ENCODE data around the gene HIC2. TPM values are rescaled to one million over a fixed set of nuclear protein-coding genes. Genes with fewer than 3 reads are reported as not detected.
"Not testable (repeated sequence)": the region's sequence is repeated elsewhere in the genome, so short reads cannot be mapped to it uniquely, and the experiment has no call there.

HIC2 gene
- total and polyA plus RNA-seq, 9 of the 15 experiments (the other 6 are each of a cell fraction or from before 2014, with no cell fraction given), result 1.7 to 117 (median 35.5) TPM

DNA sequence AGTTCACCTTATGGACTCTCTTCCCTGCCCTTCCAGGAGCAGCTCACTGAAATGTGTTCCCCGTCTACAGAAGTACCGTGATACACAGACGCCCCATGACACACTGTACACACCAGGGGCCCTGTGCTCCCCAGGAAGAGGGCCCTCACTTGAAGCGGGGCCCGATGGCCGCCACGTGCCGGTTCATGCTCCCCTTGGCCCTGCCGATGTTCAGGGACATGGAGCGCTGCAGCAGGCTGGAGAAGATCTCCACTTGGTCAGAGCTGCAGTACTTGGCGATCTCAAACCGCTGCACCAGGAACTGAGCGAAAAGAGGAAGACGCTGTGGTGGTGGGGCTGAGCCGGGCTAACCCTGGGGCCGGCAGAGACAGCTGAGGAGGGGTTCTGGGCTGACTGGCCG, 70.6 kb downstream of the HIC2 start:
- CTCF ChIA-PET (ENCODE audit: low intra/inter-chr PET ratio); H3K4me1 ChIP-seq (replicated peaks in 1 of 2; ENCODE audit: control insufficient read depth in 2 of 2, insufficient read depth in 2 of 2, low read length in 2 of 2); FAIRE-seq; H3K9me3 ChIP-seq (replicated peaks; ENCODE audit: control insufficient read depth, insufficient read depth, low read depth, low read length); POLR2A ChIA-PET; ATAC-seq; H2AFZ ChIP-seq (ENCODE audit: low read depth, low read length); H3K4me3 ChIP-seq; H4K20me1 ChIP-seq (replicated peaks; ENCODE audit: control insufficient read depth, insufficient read depth, low read length); intact Hi-C loops (cut with micrococcal nuclease); H3K9ac ChIP-seq (ENCODE audit: insufficient read depth in 1 of 2, low read depth in 2 of 2, low read length in 2 of 2); H3K27ac ChIP-seq (ENCODE audit: extremely low read depth, low read depth, low read length); H3K9me1 ChIP-seq (ENCODE audit: control insufficient read depth, insufficient read depth, low read length); H3K27me3 ChIP-seq (ENCODE audit: control insufficient read depth in 2 of 2, insufficient read depth in 2 of 2, low read length in 2 of 2); DNase-seq (ENCODE audit: extremely low read depth in 1 of 4, low spot score in 3 of 4); H3K79me2 ChIP-seq (ENCODE audit: control insufficient read depth, insufficient read depth, low read length); BruUV-seq (replicated peaks); H3K4me2 ChIP-seq (ENCODE audit: insufficient read depth, low read length); in situ Hi-C loops (cut with MboI): not testable (repeated sequence)
- TF ChIP-seq NFIC (IDR thresholded peaks at IDR 0.05), result peak; percentile 20; the same call in 1 of the 2 replicates
- 0 out of 2 replicates have a peak, but pooled peaks have one; percentile 30 for TF ChIP-seq POLR2G (IDR thresholded peaks at IDR 0.05; ENCODE audit: low read depth, low read length)
- H3K36me3 ChIP-seq (ENCODE audit: control insufficient read depth, insufficient read depth, low read length), result peaks cover 12% of the 10 kb centered on the region; the same call in 1 of the 3 replicates
- 94% methylated on average over 7 of the region's 17 CpGs for WGBS (ENCODE audit: insufficient coverage, low coverage, missing lambda C conversion rate)

DNA sequence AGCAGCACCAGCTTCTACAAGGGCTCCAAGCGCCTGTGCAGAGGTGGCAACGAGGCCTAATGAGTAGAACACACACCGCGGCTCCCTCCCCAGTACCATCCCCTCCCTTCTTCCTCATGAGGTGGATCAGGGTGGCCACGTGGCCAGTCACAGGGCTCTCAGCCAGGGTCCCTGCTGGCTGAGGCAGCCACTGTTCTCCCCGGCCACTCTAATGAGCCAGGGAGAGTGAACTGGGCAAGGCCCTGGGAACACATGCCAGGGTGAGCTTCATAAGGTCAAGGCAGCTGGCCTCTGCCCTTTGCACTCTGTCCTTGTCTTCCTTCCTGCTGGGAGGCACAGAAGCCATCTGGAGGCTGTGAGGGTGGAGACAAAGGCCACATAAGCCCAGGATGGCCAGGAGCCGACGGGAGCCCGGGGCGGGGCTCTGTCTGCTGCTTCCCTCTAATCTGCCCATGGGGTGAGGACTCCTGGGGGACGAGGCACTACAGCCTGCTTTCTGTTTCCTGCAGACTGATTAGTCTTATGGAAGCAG, 72.0 kb downstream of the HIC2 start:
- 92% methylated on average over 2 of the region's 11 CpGs for WGBS (ENCODE audit: insufficient coverage, low coverage, missing lambda C conversion rate)
- in situ Hi-C loops (cut with MboI); POLR2A ChIA-PET; H3K27ac ChIP-seq (ENCODE audit: extremely low read depth, low read depth, low read length); H3K4me1 ChIP-seq (replicated peaks in 1 of 2; ENCODE audit: control insufficient read depth in 2 of 2, insufficient read depth in 2 of 2, low read length in 2 of 2); H3K9me3 ChIP-seq (replicated peaks; ENCODE audit: control insufficient read depth, insufficient read depth, low read depth, low read length); CTCF ChIA-PET (ENCODE audit: low intra/inter-chr PET ratio); H3K4me2 ChIP-seq (ENCODE audit: insufficient read depth, low read length); intact Hi-C loops (cut with micrococcal nuclease); H3K9me1 ChIP-seq (ENCODE audit: control insufficient read depth, insufficient read depth, low read length); BruUV-seq (replicated peaks); FAIRE-seq; H4K20me1 ChIP-seq (replicated peaks; ENCODE audit: control insufficient read depth, insufficient read depth, low read length); H3K4me3 ChIP-seq; H3K27me3 ChIP-seq (ENCODE audit: control insufficient read depth in 2 of 2, insufficient read depth in 2 of 2, low read length in 2 of 2); H3K79me2 ChIP-seq (ENCODE audit: control insufficient read depth, insufficient read depth, low read length); ATAC-seq; H3K9ac ChIP-seq (ENCODE audit: insufficient read depth in 1 of 2, low read depth in 2 of 2, low read length in 2 of 2); H2AFZ ChIP-seq (ENCODE audit: low read depth, low read length): not testable (repeated sequence)
- H3K36me3 ChIP-seq (ENCODE audit: control insufficient read depth, insufficient read depth, low read length), result peaks cover 11% of the 10 kb centered on the region; the same call in 1 of the 3 replicates
- DNase-seq (ENCODE audit: extremely low read depth in 1 of 4, low spot score in 3 of 4), result peak in 1 of 4 experiments; percentile 0

DNA sequence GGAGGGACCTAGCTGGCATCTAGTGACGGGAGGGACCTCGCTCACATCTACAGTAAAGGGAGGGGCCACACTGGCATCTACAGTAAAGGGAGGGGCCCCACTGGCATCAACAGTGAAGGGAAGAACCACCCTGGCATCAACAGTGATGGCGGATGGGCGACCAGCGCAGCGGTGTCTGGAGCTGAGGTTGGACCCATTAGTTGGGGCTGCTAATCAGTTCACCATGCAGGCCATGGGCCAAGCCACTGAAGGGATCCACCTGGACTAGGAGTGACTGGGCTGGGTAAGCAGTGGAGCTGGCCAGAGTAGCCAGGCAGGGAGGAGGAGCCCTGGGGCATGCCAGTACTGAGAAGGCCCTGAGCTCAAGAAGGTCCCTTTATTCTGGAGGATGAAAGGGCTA, 73.4 kb downstream of the HIC2 start:
- H3K9me3 ChIP-seq (replicated peaks; ENCODE audit: control insufficient read depth, insufficient read depth, low read depth, low read length); H3K4me1 ChIP-seq (replicated peaks in 1 of 2; ENCODE audit: control insufficient read depth in 2 of 2, insufficient read depth in 2 of 2, low read length in 2 of 2); CTCF ChIA-PET (ENCODE audit: low intra/inter-chr PET ratio); ATAC-seq; H3K36me3 ChIP-seq (ENCODE audit: control insufficient read depth, insufficient read depth, low read length); intact Hi-C loops (cut with micrococcal nuclease); H3K4me2 ChIP-seq (ENCODE audit: insufficient read depth, low read length); H3K27ac ChIP-seq (ENCODE audit: extremely low read depth, low read depth, low read length); BruUV-seq (replicated peaks); POLR2A ChIA-PET; H3K79me2 ChIP-seq (ENCODE audit: control insufficient read depth, insufficient read depth, low read length); H2AFZ ChIP-seq (ENCODE audit: low read depth, low read length); H3K4me3 ChIP-seq; FAIRE-seq; H3K27me3 ChIP-seq (ENCODE audit: control insufficient read depth in 2 of 2, insufficient read depth in 2 of 2, low read length in 2 of 2); H3K9me1 ChIP-seq (ENCODE audit: control insufficient read depth, insufficient read depth, low read length); in situ Hi-C loops (cut with MboI); H4K20me1 ChIP-seq (replicated peaks; ENCODE audit: control insufficient read depth, insufficient read depth, low read length); H3K9ac ChIP-seq (ENCODE audit: insufficient read depth in 1 of 2, low read depth in 2 of 2, low read length in 2 of 2): not testable (repeated sequence)
- WGBS (ENCODE audit: insufficient coverage, low coverage, missing lambda C conversion rate), result 94% methylated on average over 4 of the region's 6 CpGs
- DNase-seq (ENCODE audit: extremely low read depth in 1 of 4, low spot score in 3 of 4), result peak in 1 of 4 experiments; percentile 7

DNA sequence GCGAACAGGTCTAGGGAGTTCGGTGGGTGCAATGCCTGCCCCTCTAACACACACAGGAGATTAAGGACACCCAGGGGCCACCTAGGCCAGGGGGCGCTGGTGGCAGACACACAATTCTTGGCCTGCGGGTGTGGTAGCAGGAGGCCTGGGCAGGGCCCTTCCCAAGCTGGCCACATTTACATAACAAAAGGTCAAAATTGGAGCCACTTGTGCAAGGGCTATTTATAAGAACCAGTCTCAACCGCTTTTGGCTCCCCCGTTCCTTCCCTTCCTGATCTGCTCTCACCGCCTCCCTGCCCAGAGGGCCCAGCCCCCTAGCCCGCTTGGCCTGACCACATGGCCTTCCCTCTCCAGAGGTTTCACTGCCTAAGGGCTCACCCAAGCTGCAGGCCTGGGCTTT, 75.1 kb downstream of the HIC2 start:
- FAIRE-seq; CTCF ChIA-PET (ENCODE audit: low intra/inter-chr PET ratio); intact Hi-C loops (cut with micrococcal nuclease): not testable (repeated sequence)

More for the DNA sequence above, 75.1 kb downstream of the HIC2 start:
- H3K27me3 ChIP-seq (ENCODE audit: control insufficient read depth in 2 of 2, insufficient read depth in 2 of 2, low read length in 2 of 2); H3K27ac ChIP-seq (ENCODE audit: extremely low read depth, low read depth, low read length); in situ Hi-C loops (cut with MboI); H3K9me3 ChIP-seq (replicated peaks; ENCODE audit: control insufficient read depth, insufficient read depth, low read depth, low read length); H3K9ac ChIP-seq (ENCODE audit: insufficient read depth in 1 of 2, low read depth in 2 of 2, low read length in 2 of 2); H3K4me3 ChIP-seq; DNase-seq (ENCODE audit: extremely low read depth in 1 of 4, low spot score in 3 of 4); BruUV-seq (replicated peaks); H3K4me2 ChIP-seq (ENCODE audit: insufficient read depth, low read length); H2AFZ ChIP-seq (ENCODE audit: low read depth, low read length); H3K36me3 ChIP-seq (ENCODE audit: control insufficient read depth, insufficient read depth, low read length); H3K79me2 ChIP-seq (ENCODE audit: control insufficient read depth, insufficient read depth, low read length); H3K4me1 ChIP-seq (replicated peaks in 1 of 2; ENCODE audit: control insufficient read depth in 2 of 2, insufficient read depth in 2 of 2, low read length in 2 of 2); H3K9me1 ChIP-seq (ENCODE audit: control insufficient read depth, insufficient read depth, low read length); H4K20me1 ChIP-seq (replicated peaks; ENCODE audit: control insufficient read depth, insufficient read depth, low read length); POLR2A ChIA-PET: not testable (repeated sequence)
- ATAC-seq, result peak; percentile 5; the same call in 2 of the 3 replicates
- no CpG with 5 or more reads among the region's 8 CpGs for WGBS (ENCODE audit: insufficient coverage, low coverage, missing lambda C conversion rate)

Data from K562 (cell line).